WTC11 (cell line): ENCODE data around the gene DOHH. TPM values are rescaled to one million over a fixed set of nuclear protein-coding genes. Genes with fewer than 3 reads are reported as not detected.
A peak's percentile ranks its signal among the peaks of the same experiment; 100 is the strongest.

ENCODE experiments used
- CBFB ChIP-seq: sonication (generic); formaldehyde crosslinking; IDR thresholded peaks from 2 replicates; pipeline ENCODE4 v1.8.1; 2022; ENCODE audit warnings: mild to moderate bottlenecking, low read depth, missing genetic modification reagents
- GTF2I ChIP-seq: fragments of 250-450 bp; sonication (Bioruptor Pico); conservative IDR thresholded peaks from 2 replicates; pipeline ENCODE4 v1.4.0; 2021; ENCODE audit warnings: mild to moderate bottlenecking
- HMGA2 ChIP-seq: fragments of 250-450 bp; sonication (Bioruptor Pico); IDR thresholded peaks from 2 replicates; pipeline ENCODE4 v1.4.0; 2021; ENCODE audit warnings: mild to moderate bottlenecking, moderate library complexity
- JAZF1 ChIP-seq: fragments of 250-450 bp; sonication (Bioruptor Pico); IDR thresholded peaks from 2 replicates; pipeline ENCODE4 v1.9.0; 2021; ENCODE audit warnings: moderate library complexity, mild to moderate bottlenecking, inconsistent platforms
- JUN ChIP-seq: sonication (generic); formaldehyde crosslinking; IDR thresholded peaks from 2 replicates; pipeline ENCODE4 v1.8.0; 2023; ENCODE audit warnings: mild to moderate bottlenecking, missing genetic modification reagents
- MXD4 ChIP-seq: fragments of 250-450 bp; sonication (Bioruptor Pico); IDR thresholded peaks from 2 replicates; pipeline ENCODE4 v1.8.0; 2021; ENCODE audit warnings: mild to moderate bottlenecking, moderate library complexity, borderline replicate concordance
- NR2C2 ChIP-seq: sonication (generic); formaldehyde crosslinking; IDR thresholded peaks from 2 replicates; pipeline ENCODE4 v1.8.0; 2022; ENCODE audit warnings: mild to moderate bottlenecking, missing genetic modification reagents
- OVOL2 ChIP-seq: fragments of 250-450 bp; sonication (Bioruptor Pico); IDR thresholded peaks from 2 replicates; pipeline ENCODE4 v1.9.0; 2021; ENCODE audit warnings: mild to moderate bottlenecking, borderline replicate concordance
- PRRX2 ChIP-seq: fragments of 250-450 bp; sonication (Bioruptor Pico); IDR thresholded peaks from 2 replicates; pipeline ENCODE4 v1.8.0; 2021; ENCODE audit warnings: mild to moderate bottlenecking
- SMAD4 ChIP-seq: sonication (generic); formaldehyde crosslinking; IDR thresholded peaks from 2 replicates; pipeline ENCODE4 v1.8.0; 2022; ENCODE audit warnings: mild to moderate bottlenecking, missing genetic modification reagents
- SOX15 ChIP-seq: fragments of 250-450 bp; sonication (Bioruptor Pico); IDR thresholded peaks from 2 replicates; pipeline ENCODE4 v1.9.0; 2021; ENCODE audit warnings: mild to moderate bottlenecking
- ZNF121 ChIP-seq: sonication (generic); formaldehyde crosslinking; IDR thresholded peaks from 2 replicates; pipeline ENCODE4 v1.8.0; 2023; ENCODE audit warnings: missing genetic modification reagents
- total RNA-seq: library from RNA; stranded (reverse); gene quantifications from 3 replicates; pipeline ENCODE4 v1.2.3, GENCODE V29; 2021
- TF ChIP-seq, protein P1 (sequence below): sonication (generic); formaldehyde crosslinking; conservative IDR thresholded peaks from 2 replicates; pipeline ENCODE4 v1.8.1; 2023; ENCODE audit warnings: mild to moderate bottlenecking, low read depth, missing genetic modification reagents, moderate library complexity
- TF ChIP-seq, protein P2 (sequence below): fragments of 250-450 bp; sonication (Bioruptor Pico); conservative IDR thresholded peaks from 2 replicates; pipeline ENCODE4 v1.9.0; 2021; ENCODE audit warnings: mild to moderate bottlenecking
- TF ChIP-seq, protein P3 (sequence below): sonication (generic); formaldehyde crosslinking; IDR thresholded peaks from 2 replicates; pipeline ENCODE4 v1.8.0; 2022; ENCODE audit warnings: mild to moderate bottlenecking, missing genetic modification reagents
- TF ChIP-seq, protein P4 (sequence below): sonication (generic); formaldehyde crosslinking; IDR thresholded peaks from 2 replicates; pipeline ENCODE4 v1.8.1; 2022; ENCODE audit warnings: low read depth, mild to moderate bottlenecking, moderate library complexity, missing genetic modification reagents, borderline replicate concordance
- TF ChIP-seq, protein P5 (sequence below): fragments of 250-450 bp; sonication (Bioruptor Pico); IDR thresholded peaks from 2 replicates; pipeline ENCODE4 v1.9.0; 2021; ENCODE audit warnings: mild to moderate bottlenecking
- TF ChIP-seq, protein P6 (sequence below): sonication (generic); formaldehyde crosslinking; conservative IDR thresholded peaks from 2 replicates; pipeline ENCODE4 v1.8.1; 2022; ENCODE audit warnings: mild to moderate bottlenecking, missing genetic modification reagents
- TF ChIP-seq, protein P7 (sequence below): sonication (generic); formaldehyde crosslinking; IDR thresholded peaks from 2 replicates; pipeline ENCODE4 v1.8.0; 2022; ENCODE audit warnings: mild to moderate bottlenecking, missing genetic modification reagents
- TF ChIP-seq, protein P8 (sequence below): sonication (generic); formaldehyde crosslinking; IDR thresholded peaks from 2 replicates; pipeline ENCODE4 v1.8.1; 2023; ENCODE audit warnings: mild to moderate bottlenecking, missing genetic modification reagents, moderate library complexity
- TF ChIP-seq, protein P9 (sequence below): sonication (generic); formaldehyde crosslinking; IDR thresholded peaks from 2 replicates; pipeline ENCODE4 v1.8.0; 2023; ENCODE audit warnings: missing genetic modification reagents, mild to moderate bottlenecking, borderline replicate concordance
- TF ChIP-seq, protein P10 (sequence below): fragments of 250-450 bp; sonication (Bioruptor Pico); IDR thresholded peaks from 2 replicates; pipeline ENCODE4 v2.1.2; 2022; ENCODE audit warnings: mild to moderate bottlenecking, moderate library complexity
- TF ChIP-seq, protein P11 (sequence below): sonication (generic); formaldehyde crosslinking; IDR thresholded peaks from 2 replicates; pipeline ENCODE4 v1.8.0; 2022; ENCODE audit warnings: mild to moderate bottlenecking, missing genetic modification reagents

Gene DOHH
- total RNA-seq, 1 experiment from 2014 or later: 22.2 TPM

DNA sequence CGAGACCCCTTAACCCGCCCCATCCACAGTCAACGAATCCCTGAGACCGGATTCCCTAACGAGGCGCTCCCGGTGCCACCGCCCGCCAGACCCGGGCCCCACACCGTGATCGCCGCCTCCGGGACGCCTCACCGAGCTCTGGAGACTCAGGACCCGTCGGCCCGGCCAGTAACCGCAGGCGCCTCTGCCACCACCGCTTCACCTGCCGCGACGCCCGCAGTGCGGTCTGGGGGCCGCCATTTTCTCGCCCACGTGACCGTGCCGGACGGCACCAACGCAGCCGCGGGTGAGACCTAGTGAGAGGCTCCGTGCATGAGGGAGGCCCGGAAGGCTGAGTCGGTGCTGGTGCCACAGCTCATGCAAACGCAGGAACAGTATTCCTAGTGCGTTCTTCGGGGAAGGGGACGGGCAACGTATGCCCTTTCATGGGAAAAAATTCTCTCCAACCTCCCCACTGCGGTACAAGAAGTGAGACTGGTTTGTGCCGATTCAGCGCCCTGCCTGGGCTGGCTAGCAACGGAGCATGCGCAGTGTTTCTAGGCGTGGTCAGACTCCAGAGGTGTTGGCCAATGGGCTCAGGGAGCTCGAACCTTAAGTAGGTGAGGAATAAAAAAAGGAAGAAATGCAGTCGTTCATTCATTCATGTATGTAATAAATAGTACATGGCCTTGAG is at the start of gene DOHH (continued):
- TF ChIP-seq, protein P1, sequence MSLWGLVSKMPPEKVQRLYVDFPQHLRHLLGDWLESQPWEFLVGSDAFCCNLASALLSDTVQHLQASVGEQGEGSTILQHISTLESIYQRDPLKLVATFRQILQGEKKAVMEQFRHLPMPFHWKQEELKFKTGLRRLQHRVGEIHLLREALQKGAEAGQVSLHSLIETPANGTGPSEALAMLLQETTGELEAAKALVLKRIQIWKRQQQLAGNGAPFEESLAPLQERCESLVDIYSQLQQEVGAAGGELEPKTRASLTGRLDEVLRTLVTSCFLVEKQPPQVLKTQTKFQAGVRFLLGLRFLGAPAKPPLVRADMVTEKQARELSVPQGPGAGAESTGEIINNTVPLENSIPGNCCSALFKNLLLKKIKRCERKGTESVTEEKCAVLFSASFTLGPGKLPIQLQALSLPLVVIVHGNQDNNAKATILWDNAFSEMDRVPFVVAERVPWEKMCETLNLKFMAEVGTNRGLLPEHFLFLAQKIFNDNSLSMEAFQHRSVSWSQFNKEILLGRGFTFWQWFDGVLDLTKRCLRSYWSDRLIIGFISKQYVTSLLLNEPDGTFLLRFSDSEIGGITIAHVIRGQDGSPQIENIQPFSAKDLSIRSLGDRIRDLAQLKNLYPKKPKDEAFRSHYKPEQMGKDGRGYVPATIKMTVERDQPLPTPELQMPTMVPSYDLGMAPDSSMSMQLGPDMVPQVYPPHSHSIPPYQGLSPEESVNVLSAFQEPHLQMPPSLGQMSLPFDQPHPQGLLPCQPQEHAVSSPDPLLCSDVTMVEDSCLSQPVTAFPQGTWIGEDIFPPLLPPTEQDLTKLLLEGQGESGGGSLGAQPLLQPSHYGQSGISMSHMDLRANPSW (CRISPR knock-in tag): no peak
- TF ChIP-seq HMGA2 (CRISPR knock-in tag) (no peak), JUN (CRISPR knock-in tag) (no peak), MXD4 (CRISPR knock-in tag) (no peak), NR2C2 (CRISPR knock-in tag) (no peak), OVOL2 (CRISPR knock-in tag) (no peak), ZNF121 (no peak), PRRX2 (CRISPR knock-in tag) (no peak), GTF2I (CRISPR knock-in tag) (no peak), SMAD4 (CRISPR knock-in tag) (no peak), SOX15 (CRISPR knock-in tag) (no peak), CBFB (CRISPR knock-in tag) (no peak), JAZF1 (CRISPR knock-in tag) (no peak)
- TF ChIP-seq, protein P2, sequence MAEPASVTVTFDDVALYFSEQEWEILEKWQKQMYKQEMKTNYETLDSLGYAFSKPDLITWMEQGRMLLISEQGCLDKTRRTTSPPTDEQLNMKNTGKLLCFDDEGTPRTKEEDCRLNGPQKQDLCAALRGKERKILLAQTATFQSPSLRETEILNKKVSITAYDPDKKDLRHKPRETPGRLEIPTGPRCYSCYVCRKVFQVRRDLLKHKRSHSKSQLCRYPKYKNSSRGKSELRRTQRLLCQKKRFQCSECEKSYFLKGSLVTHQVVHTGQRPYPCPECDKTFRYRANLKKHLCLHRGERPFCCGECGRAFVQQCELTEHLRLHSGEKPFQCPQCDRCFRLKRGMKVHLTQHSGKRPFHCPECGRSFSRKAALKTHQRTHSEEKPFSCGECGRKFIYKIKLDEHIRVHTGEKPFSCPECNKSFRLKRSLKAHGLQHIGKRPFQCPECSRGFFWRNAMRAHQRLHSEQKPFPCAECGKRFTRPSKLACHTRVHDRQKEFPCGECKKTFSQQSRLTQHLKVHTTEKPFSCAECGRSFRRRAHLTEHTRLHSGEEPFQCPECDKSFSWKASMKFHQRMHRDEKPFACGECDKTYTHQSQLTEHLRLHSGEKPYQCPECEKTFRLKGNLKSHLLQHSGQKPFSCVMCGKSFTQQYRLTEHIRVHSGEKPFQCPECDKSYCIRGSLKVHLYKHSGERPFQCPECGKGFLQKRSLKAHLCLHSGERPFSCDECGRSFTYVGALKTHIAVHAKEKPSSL: no peak
- TF ChIP-seq, protein P3, sequence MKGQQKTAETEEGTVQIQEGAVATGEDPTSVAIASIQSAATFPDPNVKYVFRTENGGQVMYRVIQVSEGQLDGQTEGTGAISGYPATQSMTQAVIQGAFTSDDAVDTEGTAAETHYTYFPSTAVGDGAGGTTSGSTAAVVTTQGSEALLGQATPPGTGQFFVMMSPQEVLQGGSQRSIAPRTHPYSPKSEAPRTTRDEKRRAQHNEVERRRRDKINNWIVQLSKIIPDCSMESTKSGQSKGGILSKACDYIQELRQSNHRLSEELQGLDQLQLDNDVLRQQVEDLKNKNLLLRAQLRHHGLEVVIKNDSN (CRISPR knock-in tag): peak; percentile 100
- TF ChIP-seq, protein P4, sequence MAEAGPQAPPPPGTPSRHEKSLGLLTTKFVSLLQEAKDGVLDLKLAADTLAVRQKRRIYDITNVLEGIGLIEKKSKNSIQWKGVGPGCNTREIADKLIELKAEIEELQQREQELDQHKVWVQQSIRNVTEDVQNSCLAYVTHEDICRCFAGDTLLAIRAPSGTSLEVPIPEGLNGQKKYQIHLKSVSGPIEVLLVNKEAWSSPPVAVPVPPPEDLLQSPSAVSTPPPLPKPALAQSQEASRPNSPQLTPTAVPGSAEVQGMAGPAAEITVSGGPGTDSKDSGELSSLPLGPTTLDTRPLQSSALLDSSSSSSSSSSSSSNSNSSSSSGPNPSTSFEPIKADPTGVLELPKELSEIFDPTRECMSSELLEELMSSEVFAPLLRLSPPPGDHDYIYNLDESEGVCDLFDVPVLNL (CRISPR knock-in tag): 0 out of 2 replicates have a peak, but pooled peaks have one; percentile 35
- TF ChIP-seq, protein P5, sequence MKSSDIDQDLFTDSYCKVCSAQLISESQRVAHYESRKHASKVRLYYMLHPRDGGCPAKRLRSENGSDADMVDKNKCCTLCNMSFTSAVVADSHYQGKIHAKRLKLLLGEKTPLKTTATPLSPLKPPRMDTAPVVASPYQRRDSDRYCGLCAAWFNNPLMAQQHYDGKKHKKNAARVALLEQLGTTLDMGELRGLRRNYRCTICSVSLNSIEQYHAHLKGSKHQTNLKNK (CRISPR knock-in tag): no peak
- TF ChIP-seq, protein P6, sequence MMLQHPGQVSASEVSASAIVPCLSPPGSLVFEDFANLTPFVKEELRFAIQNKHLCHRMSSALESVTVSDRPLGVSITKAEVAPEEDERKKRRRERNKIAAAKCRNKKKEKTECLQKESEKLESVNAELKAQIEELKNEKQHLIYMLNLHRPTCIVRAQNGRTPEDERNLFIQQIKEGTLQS (CRISPR knock-in tag): no peak
- TF ChIP-seq, protein P7, sequence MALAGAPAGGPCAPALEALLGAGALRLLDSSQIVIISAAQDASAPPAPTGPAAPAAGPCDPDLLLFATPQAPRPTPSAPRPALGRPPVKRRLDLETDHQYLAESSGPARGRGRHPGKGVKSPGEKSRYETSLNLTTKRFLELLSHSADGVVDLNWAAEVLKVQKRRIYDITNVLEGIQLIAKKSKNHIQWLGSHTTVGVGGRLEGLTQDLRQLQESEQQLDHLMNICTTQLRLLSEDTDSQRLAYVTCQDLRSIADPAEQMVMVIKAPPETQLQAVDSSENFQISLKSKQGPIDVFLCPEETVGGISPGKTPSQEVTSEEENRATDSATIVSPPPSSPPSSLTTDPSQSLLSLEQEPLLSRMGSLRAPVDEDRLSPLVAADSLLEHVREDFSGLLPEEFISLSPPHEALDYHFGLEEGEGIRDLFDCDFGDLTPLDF (CRISPR knock-in tag): no peak
- TF ChIP-seq, protein P8, sequence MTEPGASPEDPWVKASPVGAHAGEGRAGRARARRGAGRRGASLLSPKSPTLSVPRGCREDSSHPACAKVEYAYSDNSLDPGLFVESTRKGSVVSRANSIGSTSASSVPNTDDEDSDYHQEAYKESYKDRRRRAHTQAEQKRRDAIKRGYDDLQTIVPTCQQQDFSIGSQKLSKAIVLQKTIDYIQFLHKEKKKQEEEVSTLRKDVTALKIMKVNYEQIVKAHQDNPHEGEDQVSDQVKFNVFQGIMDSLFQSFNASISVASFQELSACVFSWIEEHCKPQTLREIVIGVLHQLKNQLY: no peak
- TF ChIP-seq, protein P9, sequence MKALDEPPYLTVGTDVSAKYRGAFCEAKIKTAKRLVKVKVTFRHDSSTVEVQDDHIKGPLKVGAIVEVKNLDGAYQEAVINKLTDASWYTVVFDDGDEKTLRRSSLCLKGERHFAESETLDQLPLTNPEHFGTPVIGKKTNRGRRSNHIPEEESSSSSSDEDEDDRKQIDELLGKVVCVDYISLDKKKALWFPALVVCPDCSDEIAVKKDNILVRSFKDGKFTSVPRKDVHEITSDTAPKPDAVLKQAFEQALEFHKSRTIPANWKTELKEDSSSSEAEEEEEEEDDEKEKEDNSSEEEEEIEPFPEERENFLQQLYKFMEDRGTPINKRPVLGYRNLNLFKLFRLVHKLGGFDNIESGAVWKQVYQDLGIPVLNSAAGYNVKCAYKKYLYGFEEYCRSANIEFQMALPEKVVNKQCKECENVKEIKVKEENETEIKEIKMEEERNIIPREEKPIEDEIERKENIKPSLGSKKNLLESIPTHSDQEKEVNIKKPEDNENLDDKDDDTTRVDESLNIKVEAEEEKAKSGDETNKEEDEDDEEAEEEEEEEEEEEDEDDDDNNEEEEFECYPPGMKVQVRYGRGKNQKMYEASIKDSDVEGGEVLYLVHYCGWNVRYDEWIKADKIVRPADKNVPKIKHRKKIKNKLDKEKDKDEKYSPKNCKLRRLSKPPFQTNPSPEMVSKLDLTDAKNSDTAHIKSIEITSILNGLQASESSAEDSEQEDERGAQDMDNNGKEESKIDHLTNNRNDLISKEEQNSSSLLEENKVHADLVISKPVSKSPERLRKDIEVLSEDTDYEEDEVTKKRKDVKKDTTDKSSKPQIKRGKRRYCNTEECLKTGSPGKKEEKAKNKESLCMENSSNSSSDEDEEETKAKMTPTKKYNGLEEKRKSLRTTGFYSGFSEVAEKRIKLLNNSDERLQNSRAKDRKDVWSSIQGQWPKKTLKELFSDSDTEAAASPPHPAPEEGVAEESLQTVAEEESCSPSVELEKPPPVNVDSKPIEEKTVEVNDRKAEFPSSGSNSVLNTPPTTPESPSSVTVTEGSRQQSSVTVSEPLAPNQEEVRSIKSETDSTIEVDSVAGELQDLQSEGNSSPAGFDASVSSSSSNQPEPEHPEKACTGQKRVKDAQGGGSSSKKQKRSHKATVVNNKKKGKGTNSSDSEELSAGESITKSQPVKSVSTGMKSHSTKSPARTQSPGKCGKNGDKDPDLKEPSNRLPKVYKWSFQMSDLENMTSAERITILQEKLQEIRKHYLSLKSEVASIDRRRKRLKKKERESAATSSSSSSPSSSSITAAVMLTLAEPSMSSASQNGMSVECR (CRISPR knock-in tag): no peak; the same call in 1 of the 2 replicates
- TF ChIP-seq, protein P10, sequence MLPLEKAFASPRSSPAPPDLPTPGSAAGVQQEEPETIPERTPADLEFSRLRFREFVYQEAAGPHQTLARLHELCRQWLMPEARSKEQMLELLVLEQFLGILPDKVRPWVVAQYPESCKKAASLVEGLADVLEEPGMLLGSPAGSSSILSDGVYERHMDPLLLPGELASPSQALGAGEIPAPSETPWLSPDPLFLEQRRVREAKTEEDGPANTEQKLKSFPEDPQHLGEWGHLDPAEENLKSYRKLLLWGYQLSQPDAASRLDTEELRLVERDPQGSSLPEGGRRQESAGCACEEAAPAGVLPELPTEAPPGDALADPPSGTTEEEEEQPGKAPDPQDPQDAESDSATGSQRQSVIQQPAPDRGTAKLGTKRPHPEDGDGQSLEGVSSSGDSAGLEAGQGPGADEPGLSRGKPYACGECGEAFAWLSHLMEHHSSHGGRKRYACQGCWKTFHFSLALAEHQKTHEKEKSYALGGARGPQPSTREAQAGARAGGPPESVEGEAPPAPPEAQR (CRISPR knock-in tag): no peak
- TF ChIP-seq, protein P11, sequence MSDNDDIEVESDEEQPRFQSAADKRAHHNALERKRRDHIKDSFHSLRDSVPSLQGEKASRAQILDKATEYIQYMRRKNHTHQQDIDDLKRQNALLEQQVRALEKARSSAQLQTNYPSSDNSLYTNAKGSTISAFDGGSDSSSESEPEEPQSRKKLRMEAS (CRISPR knock-in tag): peak; percentile 92
